IgD-negative memory B cell (primary cell): ENCODE data around the gene NOP56. TPM values are rescaled to one million over a fixed set of nuclear protein-coding genes. Genes with fewer than 3 reads are reported as not detected.

Source experiments
- H3K27ac Mint-ChIP-seq, 3 donors: one replicate each; pipeline ENCODE4 v1.8.0; 2020 to 2022; ENCODE audit warnings: mild to moderate bottlenecking in 3 of 3, mixed read lengths in 3 of 3, moderate library complexity in 1 of 3
- H3K27me3 Mint-ChIP-seq: one replicate; pipeline ENCODE4 v1.8.0; 2021; ENCODE audit warnings: mixed read lengths
- H3K36me3 Mint-ChIP-seq: one replicate; pipeline ENCODE4 v1.8.0; 2020; ENCODE audit warnings: mild to moderate bottlenecking, mixed read lengths
- H3K4me1 Mint-ChIP-seq, 3 donors: one replicate each; pipeline ENCODE4 v1.8.0; 2020 to 2022; ENCODE audit warnings: mixed read lengths in 3 of 3, mild to moderate bottlenecking in 1 of 3
- H3K4me3 Mint-ChIP-seq, 4 donors: one replicate each; pipeline ENCODE4 v1.8.0; 2020 to 2022; ENCODE audit warnings: mild to moderate bottlenecking in 4 of 4, mixed read lengths in 4 of 4, moderate library complexity in 3 of 4
- H3K9me3 Mint-ChIP-seq, 3 donors: one replicate each; pipeline ENCODE4 v1.8.0; 2020 to 2021; ENCODE audit warnings: mixed read lengths in 3 of 3, mild to moderate bottlenecking in 1 of 3
- polyA plus RNA-seq: library from polyadenylated mRNA; unstranded; fragments of 300-500 nt; fragmentation: Illumina TruSeq; gene quantifications from one replicate; pipeline ENCODE4 v1.2.3, GENCODE V29; 2021

NOP56 gene
- polyA plus RNA-seq, 1 donor from 2014 or later: 123 TPM

DNA sequence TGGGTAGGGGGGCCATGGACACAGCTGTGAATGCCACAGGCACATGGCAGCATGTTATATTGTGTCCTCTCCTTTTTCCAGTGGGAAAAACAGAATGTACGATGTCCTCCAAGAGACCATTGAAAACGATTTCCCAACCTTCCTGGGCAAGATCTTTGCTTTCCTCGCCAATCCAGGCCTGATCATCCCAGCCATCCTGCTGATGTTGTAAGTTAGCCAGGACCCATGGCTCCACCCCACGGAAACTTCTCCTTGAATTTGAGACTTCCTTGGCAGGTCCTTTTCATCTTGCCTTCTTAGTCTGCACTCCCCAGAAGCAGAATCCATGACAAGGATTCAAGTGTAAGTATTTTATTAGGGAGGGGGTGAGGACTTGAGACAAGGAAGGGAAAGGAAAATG, 28.2 kb upstream of the NOP56 start:
- Mint-ChIP-seq H3K4me3 (no peak overlapping the region), H3K4me1 (no peaks in the 10 kb centered on the region), H3K36me3 (peaks cover 3% of the 10 kb centered on the region), H3K9me3 (peaks cover 2 to 11% (median 11%) of the 10 kb centered on the region in 3 donors), H3K27me3 (peaks cover 24% of the 10 kb centered on the region), H3K27ac (no peak overlapping the region)

DNA sequence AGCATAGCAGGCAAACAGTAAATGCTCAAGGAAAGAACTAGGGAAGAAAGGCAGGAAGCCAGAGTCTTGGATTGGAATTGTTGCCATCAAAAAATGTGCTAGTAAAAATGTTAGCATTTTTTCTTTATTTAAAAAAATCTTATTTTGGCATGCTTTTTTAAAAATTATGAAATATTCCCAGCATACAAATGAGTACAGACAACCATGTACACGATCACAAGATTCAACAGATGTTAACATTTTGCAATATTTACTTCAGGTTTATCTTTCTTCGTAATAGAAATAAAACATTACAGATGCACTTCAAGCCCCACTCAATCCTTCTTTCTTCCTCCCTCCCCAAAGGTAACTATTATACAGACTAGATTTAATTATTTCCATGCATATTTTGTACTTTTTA, 27.4 kb upstream of the NOP56 start:
- Mint-ChIP-seq H3K4me1 (no peaks in the 10 kb centered on the region), H3K27ac (no peak overlapping the region), H3K36me3 (peaks cover 3% of the 10 kb centered on the region), H3K9me3 (peaks cover 2 to 11% (median 8%) of the 10 kb centered on the region in 3 donors), H3K27me3 (peaks cover 17% of the 10 kb centered on the region), H3K4me3 (no peak overlapping the region)

DNA sequence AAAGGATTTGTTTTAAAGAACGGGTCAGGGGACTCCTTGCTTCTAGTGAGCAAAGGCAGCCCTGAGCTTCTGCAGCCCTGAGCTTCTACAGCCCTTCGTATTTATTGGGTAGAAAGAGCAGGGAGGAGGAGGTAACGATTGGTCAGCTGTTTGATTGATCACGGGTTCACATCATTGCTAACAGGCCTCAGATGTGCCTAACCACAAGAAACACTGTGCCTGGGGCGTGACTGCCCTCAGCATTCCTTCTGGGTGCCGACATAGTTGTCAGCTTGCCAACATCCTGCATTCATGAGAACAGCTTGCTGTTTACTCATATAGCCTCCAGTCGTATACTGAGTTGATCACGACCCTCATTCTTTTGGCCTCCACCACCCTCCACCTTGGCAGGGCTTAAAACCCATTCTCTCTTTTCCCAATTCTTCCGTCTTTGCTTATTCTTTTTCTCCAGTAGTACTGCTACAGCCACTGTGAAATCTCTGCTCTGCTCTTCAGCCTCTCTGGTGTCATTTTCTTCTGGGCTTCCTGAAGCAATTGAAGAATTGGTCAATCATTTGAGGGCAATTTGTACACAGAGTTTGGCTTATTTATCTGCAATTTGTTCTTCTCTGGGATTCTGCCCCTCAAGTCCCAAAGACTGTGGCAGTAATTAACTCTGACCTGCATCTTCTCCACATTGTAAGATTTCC, 25.4 kb upstream of the NOP56 start:
- H3K27ac Mint-ChIP-seq: no peak overlapping the region
- H3K36me3 Mint-ChIP-seq: peaks cover 3% of the 10 kb centered on the region
- no peaks in the 10 kb centered on the region for H3K4me1 Mint-ChIP-seq
- H3K27me3 Mint-ChIP-seq: peaks cover 13% of the 10 kb centered on the region
- no peak overlapping the region for H3K4me3 Mint-ChIP-seq
- peaks cover 2 to 26% (median 11%) of the 10 kb centered on the region in 3 donors for H3K9me3 Mint-ChIP-seq

DNA sequence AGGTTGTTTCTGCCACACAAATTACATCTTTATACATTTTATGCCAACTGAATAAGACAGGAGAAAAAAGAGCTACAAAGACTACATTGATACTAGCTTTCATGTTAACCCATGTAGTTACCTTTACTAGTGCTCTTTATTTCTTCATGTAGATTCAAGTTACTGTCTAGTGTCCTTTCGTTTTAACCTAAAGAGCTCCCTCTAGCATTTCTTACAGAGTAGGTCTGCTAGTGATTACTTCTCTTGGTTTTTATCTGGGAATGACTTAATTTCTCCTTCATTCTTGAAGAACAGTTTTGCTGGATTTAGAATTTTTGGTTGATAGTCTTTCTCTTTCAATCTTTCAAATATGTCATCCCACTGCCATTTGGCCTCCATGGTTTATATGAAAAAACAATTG, 21.2 kb upstream of the NOP56 start:
- Mint-ChIP-seq H3K4me1 (no peaks in the 10 kb centered on the region), H3K27me3 (peaks cover 17% of the 10 kb centered on the region), H3K36me3 (peaks cover 3% of the 10 kb centered on the region), H3K4me3 (no peak overlapping the region), H3K9me3 (peaks cover 0 to 21% (median 14%) of the 10 kb centered on the region in 3 donors), H3K27ac (no peak overlapping the region)

DNA sequence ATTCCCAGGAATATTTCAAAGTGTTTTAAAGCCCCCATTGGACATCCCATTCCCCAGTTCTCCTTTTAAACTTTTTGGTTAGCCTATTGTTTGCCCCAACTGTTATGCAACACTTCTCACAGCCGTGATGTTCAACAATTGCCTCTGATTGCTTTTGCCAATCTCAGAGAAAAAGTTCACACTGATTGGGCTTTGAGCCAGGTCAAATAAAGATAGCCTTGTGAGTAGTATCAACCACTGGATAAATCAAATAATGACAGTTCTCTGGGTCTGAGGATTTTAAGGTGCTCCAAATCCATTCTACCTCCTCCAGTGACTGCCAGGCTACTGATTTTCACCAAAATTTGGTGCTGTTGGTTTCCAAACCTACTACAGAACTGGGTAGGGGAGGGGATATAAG, 19.1 kb upstream of the NOP56 start:
- peaks cover 4% of the 10 kb centered on the region for H3K36me3 Mint-ChIP-seq
- H3K27ac Mint-ChIP-seq: no peak overlapping the region
- H3K4me3 Mint-ChIP-seq: no peak overlapping the region
- H3K9me3 Mint-ChIP-seq: peaks cover 0 to 15% (median 8%) of the 10 kb centered on the region in 3 donors
- no peaks in the 10 kb centered on the region for H3K4me1 Mint-ChIP-seq
- H3K27me3 Mint-ChIP-seq: peaks cover 15% of the 10 kb centered on the region

DNA sequence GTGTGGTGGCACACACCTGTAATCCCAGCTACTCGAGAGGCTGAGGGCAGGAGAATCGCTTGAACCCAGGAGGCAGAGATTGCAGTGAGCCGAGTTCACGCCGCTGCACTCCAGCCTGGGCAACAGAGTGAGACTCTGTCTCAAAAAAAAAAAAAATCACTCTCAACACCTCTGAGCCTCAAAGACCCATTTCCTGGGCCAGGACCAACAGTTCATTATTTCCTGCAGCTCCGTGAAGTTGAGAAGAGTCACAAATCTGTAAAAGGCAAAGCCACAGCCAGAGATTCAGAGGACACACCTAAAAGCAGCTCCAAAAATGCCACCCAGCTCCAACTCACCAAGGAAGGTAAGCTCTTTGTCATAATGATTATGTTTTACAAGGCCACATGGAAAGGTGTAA, 15.2 kb upstream of the NOP56 start:
- peaks cover 0 to 4% (median 0%) of the 10 kb centered on the region in 3 donors for H3K9me3 Mint-ChIP-seq
- H3K4me1 Mint-ChIP-seq: no peaks in the 10 kb centered on the region
- H3K27me3 Mint-ChIP-seq: peaks cover 15% of the 10 kb centered on the region
- peaks cover 5% of the 10 kb centered on the region for H3K36me3 Mint-ChIP-seq
- no peak overlapping the region for H3K27ac Mint-ChIP-seq
- peak overlapping the region in 1 of 4 donors; percentile 55 for H3K4me3 Mint-ChIP-seq

DNA sequence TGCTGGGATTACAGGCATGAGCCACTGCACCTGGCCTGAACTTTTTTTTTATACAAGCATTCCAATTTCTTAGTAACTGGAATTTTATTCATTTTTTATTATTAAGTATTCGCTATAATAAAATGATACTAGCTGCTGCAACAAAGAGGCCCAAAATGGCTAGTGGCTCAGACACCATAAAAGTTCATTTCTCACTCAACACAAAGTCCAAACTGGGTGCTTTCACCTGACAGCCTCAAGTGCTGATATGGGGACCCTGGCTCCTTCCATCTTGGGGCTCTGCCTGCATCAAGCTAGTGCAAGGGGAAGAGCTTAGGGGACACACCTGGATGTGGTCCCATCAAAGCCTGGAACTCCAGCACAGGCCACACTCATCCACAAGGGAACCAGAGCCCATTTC, 12.2 kb upstream of the NOP56 start:
- Mint-ChIP-seq H3K36me3 (peaks cover 8% of the 10 kb centered on the region), H3K9me3 (no peaks in the 10 kb centered on the region), H3K27ac (no peak overlapping the region), H3K27me3 (peaks cover 4% of the 10 kb centered on the region), H3K4me1 (no peaks in the 10 kb centered on the region), H3K4me3 (no peak overlapping the region)

DNA sequence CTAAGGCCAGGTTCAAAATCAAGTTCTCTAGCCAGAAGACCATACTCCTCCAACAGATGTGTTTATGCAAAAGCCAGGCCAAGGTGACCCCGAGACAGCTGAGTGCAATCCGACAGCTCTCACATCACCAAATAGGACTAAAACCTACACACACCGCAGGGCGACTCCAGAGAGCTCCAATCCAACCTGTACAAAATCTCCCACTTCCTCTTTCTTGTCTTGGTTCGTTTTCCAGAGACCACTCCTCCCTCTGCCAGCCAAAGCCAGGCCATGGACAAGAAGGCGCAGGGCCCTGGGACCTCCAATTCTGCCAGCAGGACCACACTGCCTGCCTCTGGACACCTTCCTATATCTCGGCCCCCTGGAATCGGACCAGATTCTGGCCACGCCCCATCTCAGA, 11.5 kb upstream of the NOP56 start:
- no peaks in the 10 kb centered on the region for H3K4me1 Mint-ChIP-seq
- no peaks in the 10 kb centered on the region for H3K9me3 Mint-ChIP-seq
- no peak overlapping the region for H3K27ac Mint-ChIP-seq
- H3K4me3 Mint-ChIP-seq: no peak overlapping the region
- H3K36me3 Mint-ChIP-seq: peaks cover 8% of the 10 kb centered on the region
- H3K27me3 Mint-ChIP-seq: peaks cover 2% of the 10 kb centered on the region

DNA sequence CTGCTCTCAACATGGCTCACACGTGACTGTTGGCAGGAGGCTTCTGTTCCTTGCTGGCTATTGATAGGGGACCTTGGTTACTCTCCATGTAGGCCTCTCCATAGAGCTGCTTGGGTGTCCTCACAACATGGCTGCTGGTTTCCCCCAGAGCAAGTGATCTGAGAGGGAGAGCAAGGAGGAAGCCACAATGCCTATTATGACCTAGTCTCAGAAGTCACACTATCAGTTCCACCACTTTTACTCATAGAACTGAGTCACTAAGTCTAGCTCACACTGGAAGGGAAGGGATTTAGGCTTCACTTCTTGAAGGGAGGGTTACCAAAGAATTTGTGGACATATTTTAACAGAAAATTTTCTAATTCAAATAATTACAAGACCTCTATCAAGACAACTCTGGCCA, 8.7 kb upstream of the NOP56 start:
- H3K27ac Mint-ChIP-seq: no peak overlapping the region
- H3K9me3 Mint-ChIP-seq: no peaks in the 10 kb centered on the region
- H3K4me3 Mint-ChIP-seq: no peak overlapping the region
- H3K36me3 Mint-ChIP-seq: peaks cover 7% of the 10 kb centered on the region
- no peaks in the 10 kb centered on the region for H3K27me3 Mint-ChIP-seq
- H3K4me1 Mint-ChIP-seq: peaks cover 0 to 5% (median 0%) of the 10 kb centered on the region in 3 donors

DNA sequence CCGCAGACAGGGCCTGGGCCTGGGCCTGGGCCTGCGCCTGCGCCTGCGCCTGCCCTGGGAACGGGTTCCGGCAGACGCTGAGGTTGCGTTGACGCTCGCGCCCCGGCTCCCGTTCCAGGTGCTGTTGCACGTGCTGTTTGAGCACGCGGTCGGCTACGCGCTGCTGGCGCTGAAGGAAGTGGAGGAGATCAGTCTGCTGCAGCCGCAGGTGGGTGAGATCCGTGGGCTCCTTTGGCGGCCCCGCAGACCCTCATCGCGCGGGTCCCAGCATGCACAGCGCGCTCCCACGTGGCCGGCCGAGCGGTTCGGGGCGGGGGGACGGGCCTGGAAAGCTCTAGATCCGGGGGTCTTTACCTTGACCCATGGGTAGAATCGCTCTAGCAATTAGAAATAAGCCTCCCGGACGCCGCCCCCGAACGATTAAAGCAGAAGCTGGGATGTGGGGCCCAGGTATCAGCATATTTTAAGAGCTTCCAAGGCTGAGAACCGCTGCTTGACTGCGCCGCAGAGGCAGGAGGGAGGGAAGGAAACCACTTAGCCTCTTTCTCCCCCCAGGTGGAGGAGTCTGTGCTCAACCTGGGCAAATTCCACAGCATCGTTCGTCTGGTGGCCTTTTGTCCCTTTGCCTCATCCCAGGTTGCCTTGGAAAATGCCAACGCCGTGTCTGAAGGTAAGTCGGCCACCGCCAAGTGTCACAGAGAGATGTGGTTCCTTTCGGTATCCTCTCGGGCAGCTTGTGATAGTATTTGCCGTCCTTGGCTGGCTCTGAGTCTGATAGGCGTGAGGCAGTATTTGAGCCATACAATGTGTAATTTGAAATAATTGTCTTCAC, 508 bp downstream of the NOP56 start:
- Mint-ChIP-seq H3K36me3 (peaks cover 2% of the 10 kb centered on the region), H3K27ac (peak overlapping the region; percentile 82 to 94 (median 85)), H3K27me3 (no peaks in the 10 kb centered on the region), H3K4me1 (peaks cover 9 to 15% (median 9%) of the 10 kb centered on the region in 3 donors), H3K9me3 (no peaks in the 10 kb centered on the region), H3K4me3 (peak overlapping the region; percentile 87 to 96 (median 90))

DNA sequence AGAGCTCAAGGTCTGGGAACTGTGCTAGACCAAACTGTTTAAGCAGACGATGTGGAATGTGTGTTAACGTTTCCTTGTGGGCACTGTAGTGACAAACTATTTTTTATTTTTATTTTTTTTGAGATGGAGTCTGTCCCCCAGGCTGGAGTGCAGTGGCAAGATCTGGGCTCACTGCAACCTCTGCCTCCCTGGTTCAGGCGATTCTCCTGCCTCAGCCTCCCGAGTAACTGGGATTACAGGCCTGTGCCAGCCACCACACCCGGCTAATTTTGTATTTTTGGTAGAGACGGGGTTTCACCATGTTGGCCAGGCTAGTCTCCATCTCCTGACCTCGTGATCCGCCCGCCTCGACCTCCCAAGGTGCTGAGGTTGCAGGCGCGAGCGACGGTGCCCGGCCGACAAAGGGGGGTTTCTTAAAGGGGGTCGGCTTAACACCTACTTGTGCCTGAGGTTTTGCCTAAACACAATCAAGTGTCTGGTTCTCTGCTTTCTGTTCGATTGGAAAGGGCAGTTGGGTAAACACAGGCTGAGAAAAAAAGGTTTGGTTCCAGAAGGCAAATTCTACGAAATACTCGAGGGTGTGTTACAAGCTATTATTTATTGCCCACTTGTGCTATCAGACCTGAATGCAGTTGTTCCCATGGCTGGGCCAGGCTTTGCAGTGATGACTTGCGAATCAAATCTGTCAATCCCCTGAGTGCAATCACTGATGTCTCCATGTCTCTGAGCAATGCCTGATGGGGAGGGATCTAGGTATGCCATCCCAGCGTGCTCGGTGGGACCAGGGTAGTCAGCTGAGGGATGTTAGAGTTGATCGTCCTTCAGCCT, 1.3 kb downstream of the NOP56 start:
- peak overlapping the region; percentile 82 to 94 (median 85) for H3K27ac Mint-ChIP-seq
- no peaks in the 10 kb centered on the region for H3K9me3 Mint-ChIP-seq
- H3K4me1 Mint-ChIP-seq: peaks cover 9 to 15% (median 9%) of the 10 kb centered on the region in 3 donors
- H3K4me3 Mint-ChIP-seq: peak overlapping the region; percentile 87 to 96 (median 90)
- H3K27me3 Mint-ChIP-seq: no peaks in the 10 kb centered on the region
- peaks cover 4% of the 10 kb centered on the region for H3K36me3 Mint-ChIP-seq

DNA sequence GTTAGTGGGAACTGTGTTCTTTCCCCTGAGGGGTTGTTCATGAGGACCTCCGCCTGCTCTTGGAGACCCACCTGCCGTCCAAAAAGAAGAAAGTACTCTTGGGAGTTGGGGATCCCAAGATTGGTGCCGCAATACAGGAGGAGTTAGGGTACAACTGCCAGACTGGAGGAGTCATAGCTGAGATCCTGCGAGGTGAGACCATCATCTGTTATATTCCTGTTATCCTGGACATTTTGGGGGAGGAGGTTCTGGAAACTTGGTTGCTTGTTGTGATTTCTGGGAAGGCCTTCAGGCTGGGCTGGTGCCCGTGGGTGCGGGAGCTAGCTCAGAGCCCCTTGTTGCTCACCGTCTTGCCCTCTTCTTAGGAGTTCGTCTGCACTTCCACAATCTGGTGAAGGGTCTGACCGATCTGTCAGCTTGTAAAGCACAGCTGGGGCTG, 2.0 kb downstream of the NOP56 start:
- Mint-ChIP-seq H3K27ac (peak overlapping the region; percentile 82 to 94 (median 85)), H3K36me3 (peaks cover 4% of the 10 kb centered on the region), H3K9me3 (no peaks in the 10 kb centered on the region), H3K4me1 (peaks cover 9 to 15% (median 9%) of the 10 kb centered on the region in 3 donors), H3K27me3 (no peaks in the 10 kb centered on the region), H3K4me3 (peak overlapping the region; percentile 87 to 93 (median 87))

DNA sequence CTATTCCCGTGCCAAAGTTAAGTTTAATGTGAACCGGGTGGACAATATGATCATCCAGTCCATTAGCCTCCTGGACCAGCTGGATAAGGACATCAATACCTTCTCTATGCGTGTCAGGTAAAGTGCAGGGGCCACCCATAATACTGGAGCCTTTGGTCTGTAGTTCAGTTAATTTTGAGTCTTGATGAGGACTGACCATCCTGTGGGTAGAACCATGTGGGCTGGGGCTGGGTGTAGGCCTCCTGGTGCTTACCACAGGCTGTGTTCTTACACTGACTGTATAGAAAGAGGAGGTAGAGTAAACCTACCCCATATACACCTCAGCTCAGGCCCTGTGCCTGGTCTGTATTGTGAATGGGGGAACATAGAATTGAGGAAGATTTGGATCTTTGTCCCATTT, 2.4 kb downstream of the NOP56 start:
- peaks cover 9 to 15% (median 9%) of the 10 kb centered on the region in 3 donors for H3K4me1 Mint-ChIP-seq
- no peaks in the 10 kb centered on the region for H3K27me3 Mint-ChIP-seq
- no peaks in the 10 kb centered on the region for H3K9me3 Mint-ChIP-seq
- peak overlapping the region; percentile 82 to 94 (median 85) for H3K27ac Mint-ChIP-seq
- peak overlapping the region; percentile 62 to 93 (median 87) for H3K4me3 Mint-ChIP-seq
- peaks cover 4% of the 10 kb centered on the region for H3K36me3 Mint-ChIP-seq

DNA sequence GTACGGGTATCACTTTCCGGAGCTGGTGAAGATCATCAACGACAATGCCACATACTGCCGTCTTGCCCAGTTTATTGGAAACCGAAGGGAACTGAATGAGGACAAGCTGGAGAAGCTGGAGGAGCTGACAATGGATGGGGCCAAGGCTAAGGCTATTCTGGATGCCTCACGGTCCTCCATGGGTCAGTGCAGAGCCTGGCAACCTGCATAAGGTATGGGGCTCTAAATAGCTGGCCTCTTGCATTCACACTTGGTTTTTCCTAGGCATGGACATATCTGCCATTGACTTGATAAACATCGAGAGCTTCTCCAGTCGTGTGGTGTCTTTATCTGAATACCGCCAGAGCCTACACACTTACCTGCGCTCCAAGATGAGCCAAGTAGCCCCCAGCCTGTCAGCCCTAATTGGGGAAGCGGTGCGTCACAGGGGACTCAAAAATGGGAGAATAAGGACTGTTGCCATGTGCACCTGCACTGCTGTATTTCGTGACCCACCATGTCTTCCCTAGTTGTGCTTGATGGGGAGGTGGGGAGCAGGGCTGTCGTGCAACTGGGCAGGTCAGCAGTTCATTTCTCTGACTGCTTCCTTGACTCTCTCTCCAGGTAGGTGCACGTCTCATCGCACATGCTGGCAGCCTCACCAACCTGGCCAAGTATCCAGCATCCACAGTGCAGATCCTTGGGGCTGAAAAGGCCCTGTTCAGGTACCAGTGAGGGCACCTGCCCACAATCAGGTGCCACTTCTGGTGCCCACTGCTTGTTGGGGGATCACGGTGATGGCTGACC, 3.1 kb downstream of the NOP56 start:
- Mint-ChIP-seq H3K27me3 (no peaks in the 10 kb centered on the region), H3K27ac (peak overlapping the region in 2 of 3 donors; percentile 25 to 82), H3K36me3 (peaks cover 5% of the 10 kb centered on the region), H3K9me3 (no peaks in the 10 kb centered on the region), H3K4me3 (peak overlapping the region in 3 of 4 donors; percentile 16 to 87 (median 39)), H3K4me1 (peaks cover 9 to 15% (median 9%) of the 10 kb centered on the region in 3 donors)
